Endometrial microvascular endothelial cells (primary cell): ENCODE data around the gene ZNRF2. TPM values are rescaled to one million over a fixed set of nuclear protein-coding genes. Genes with fewer than 3 reads are reported as not detected.

Experiments used
- in situ Hi-C: cut with HindIII; loops from 2 replicates; pipeline ENCODE4 v1.10.0; 2017; ENCODE audit warnings: low sequenced_read_pairs, low pct_unique_long_range_greater_than_20kb; ENCODE audit errors: inconsistent ontology term
- total RNA-seq: library from RNA; depleted of rRNA; stranded (reverse); fragments of >200 nt; gene quantifications from one replicate; pipeline ENCODE4 v1.2.3, GENCODE V29; 2015; ENCODE audit errors: inconsistent ontology term

The ZNRF2 gene
- 7.4 TPM for total RNA-seq

- in situ Hi-C loops: no loop called here
These were observed at the start of gene ZNRF2 for GRCh38 chr7:30284298-30285066. TSS of gene ZNRF2 (plus strand) at chr7:30284597. CDS start at chr7:30285358, 761 bp downstream.

- in situ Hi-C loops: no loop called here
These were observed 47.1 kb upstream of the ZNRF2 start for GRCh38 chr7:30237271-30237695.

GRCh38 chr7:30238721-30239441 is 45.5 kb upstream of the ZNRF2 start:
- in situ Hi-C loops: no loop called here

- in situ Hi-C loops: no loop called here
These were observed 44.1 kb upstream of the ZNRF2 start for GRCh38 chr7:30240106-30240800.

DNA sequence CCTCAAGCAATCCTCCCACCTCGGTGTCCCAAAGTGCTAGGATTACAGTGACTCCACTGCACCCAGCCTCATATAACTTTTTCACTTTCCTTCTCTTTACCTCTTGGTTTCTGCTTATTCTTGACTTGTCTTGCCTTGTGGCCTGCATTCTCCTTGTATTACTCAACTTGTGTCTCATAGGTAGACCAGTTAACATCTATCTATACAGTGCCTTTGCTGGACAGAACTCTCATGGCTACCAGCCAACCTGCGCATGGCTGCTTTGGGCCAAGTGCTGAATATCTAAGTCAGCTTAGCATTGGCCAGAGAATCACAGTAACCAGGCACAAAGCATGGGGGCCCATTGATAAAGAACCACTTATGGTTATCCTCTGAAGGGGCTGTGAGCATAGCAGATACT is 42.6 kb upstream of the ZNRF2 start:
- in situ Hi-C loops: no loop called here

DNA sequence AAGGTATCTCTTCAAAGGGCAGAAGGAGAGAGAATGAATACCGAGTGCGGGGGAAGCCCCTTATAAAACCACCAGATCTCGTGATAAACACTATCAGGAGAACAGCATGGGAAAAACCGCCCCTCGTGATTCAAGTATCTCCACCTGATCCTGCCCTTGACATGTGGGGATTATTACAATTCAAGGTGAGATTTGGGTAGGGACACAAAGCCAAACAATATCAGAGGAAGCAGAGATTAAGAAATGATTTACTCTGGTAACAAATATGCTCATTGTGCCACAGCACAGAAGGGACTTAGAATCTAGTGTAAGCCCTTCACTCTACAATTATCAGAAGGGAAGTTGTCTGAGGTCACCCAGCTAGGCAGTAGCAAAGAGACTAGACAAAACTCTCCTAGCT is 40.1 kb upstream of the ZNRF2 start:
- in situ Hi-C loops: no loop called here

DNA sequence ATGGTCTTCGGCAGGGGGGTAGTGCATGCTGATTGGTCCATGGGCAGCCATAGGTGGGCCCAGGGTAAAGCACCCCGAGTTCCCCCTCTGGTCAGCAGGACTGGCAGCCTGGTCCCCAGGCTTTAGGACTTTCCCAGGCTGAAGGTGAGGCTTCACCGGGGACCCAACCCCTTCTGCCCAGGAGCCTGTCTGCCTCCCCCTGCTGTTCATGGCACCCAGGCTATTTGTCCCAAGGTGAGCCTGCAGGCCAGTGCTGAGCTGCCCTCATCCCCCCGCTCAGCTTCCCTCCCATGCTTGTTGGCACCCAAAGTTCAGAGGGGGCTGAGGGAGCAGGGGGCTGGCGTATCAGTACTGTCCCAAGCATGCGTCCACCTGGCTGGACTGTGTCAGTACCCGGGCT is 38.5 kb upstream of the ZNRF2 start:
- in situ Hi-C loops: no loop called here

- in situ Hi-C loops: no loop called here
These were observed 38.0 kb upstream of the ZNRF2 start for GRCh38 chr7:30246392-30246791.

GRCh38 chr7:30247541-30248401 is 36.6 kb upstream of the ZNRF2 start:
- in situ Hi-C loops: no loop called here

- in situ Hi-C loops: no loop called here
These were observed 35.1 kb upstream of the ZNRF2 start for GRCh38 chr7:30249316-30249715.

- in situ Hi-C loops: no loop called here
These were observed 34.2 kb upstream of the ZNRF2 start for GRCh38 chr7:30249986-30250774.

GRCh38 chr7:30251708-30252329 is 32.6 kb upstream of the ZNRF2 start:
- in situ Hi-C loops: no loop called here

DNA sequence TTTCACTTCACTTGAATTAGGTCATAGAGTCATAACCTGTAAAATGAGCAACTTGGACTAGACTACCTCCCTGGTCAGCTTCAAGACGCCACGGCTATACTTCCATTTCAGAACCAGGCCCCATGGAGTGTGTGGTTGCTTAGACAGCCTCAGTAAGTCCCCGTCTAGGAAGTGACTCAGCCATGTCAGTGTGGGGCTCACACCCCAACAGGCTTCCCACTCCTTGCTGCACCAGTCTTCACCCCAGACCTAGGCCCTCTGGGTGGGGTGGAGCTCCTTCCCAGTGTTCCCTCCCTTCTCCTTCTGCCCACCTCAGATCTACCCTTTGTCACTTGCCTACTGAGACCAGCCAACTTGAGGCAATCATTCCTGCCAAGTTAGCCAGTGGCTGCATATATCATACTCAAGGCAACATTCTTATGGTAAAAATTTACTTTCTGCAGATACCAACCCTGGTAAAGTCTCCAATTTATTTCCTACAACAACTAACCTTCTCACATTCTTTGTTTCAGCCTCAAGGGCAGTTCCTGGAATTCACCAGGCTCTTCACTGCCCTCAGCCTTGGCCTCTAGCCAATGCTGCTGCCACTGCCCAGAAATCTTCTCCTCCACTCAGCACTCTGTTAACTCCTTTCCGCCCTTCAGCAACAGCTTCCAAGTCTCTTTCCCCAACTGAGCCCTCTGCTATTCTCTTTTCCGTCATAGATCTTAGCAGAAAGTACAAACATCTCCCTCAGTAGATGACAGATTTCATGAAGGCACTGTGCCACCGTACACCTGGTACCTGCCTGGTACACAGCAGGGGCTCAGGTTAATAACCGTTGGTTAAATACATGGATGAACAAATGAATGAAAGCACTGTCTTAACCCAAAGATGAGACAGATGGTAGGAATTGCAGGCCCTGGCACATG is 31.3 kb upstream of the ZNRF2 start:
- in situ Hi-C loops: no loop called here

- in situ Hi-C loops: no loop called here
These were observed 30.6 kb upstream of the ZNRF2 start for GRCh38 chr7:30253796-30254165.

DNA sequence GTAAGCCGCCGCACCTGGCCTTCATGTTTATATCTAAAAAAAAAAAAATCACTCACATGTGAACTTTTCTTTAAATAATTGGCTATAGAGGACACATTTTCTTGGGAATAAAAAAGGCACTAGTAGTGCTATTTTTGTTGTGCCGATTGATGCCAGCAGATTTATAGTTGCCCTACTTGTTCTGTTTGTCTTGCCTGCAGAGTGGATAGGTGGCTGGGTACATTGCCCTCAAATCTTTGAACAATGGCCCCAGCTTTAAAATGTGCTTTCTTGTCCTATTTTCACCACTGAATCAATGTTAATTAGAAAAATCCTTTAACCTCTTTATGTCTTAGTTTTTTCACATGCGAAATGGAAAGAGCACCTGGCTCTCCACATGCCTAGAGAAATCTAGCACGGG is 30.1 kb upstream of the ZNRF2 start:
- in situ Hi-C loops: no loop called here

- in situ Hi-C loops: no loop called here
These were observed 29.7 kb upstream of the ZNRF2 start for GRCh38 chr7:30254717-30255063.
